HepG2 (cell line): ENCODE data around the gene ANKS1B. TPM values are rescaled to one million over a fixed set of nuclear protein-coding genes. Genes with fewer than 3 reads are reported as not detected.
A peak's percentile ranks its signal among the peaks of the same experiment; 100 is the strongest.

Experiments
- ATAC-seq: fragments of 200-7000 bp; cut with Tn5 transposase; 3 replicates; pipeline ENCODE4 v1.9.1; 2020; ENCODE audit warnings: mild to moderate bottlenecking, moderate library complexity
- BruUV-seq: library from RNA; stranded (reverse); fragments of 400-500 nt; replicated peaks from 2 replicates; lab custom pipeline; 2021; lab: Mats Ljungman, UMichigan
- CTCF ChIA-PET: fragments of 300-600 bp; formaldehyde crosslinking; extraction: SDS; loops from one replicate; lab custom pipeline; 2021; ENCODE audit warnings: low total read pairs, inconsistent platforms, low intra/inter-chr PET ratio; lab: Yijun Ruan, JAX
- POLR2A ChIA-PET: fragments of 350-600 bp; sonication (Branson Sonifier 250); formaldehyde crosslinking; loops from one replicate; lab custom pipeline; 2020; ENCODE audit warnings: antibody characterized with exemption, inconsistent platforms; lab: Yijun Ruan, JAX
- DNase-seq: peaks from one replicate; pipeline ENCODE4 v3.0.0-alpha.2; 2015; ENCODE audit warnings: low spot score
- FAIRE-seq: peaks from 3 replicates; lab custom pipeline; 2011; peaks lifted over from hg19 to GRCh38; lab: Jason Lieb, UNC
- H2AFZ ChIP-seq: one replicate; pipeline ENCODE4 v1.6.1; 2011; ENCODE audit warnings: low read length, inconsistent platforms
- H3K27ac ChIP-seq: fragments of 300-600 bp; 3 replicates; pipeline ENCODE4 v1.8.0; 2011; ENCODE audit warnings: mixed run types, mild to moderate bottlenecking, mixed read lengths, low read length, inconsistent platforms; ENCODE audit not compliant: insufficient read depth; ENCODE audit errors: extremely low read length
- H3K27me3 ChIP-seq, 2 experiments: fragments of 200-600 bp in 1 of 2; 2 replicates in 1 of 2; 3 replicates in 1 of 2; pipeline versions ENCODE4 v1.6.0 to v1.8.0; 2011; ENCODE audit warnings: low read length in 2 of 2, mild to moderate bottlenecking in 2 of 2, moderate library complexity in 2 of 2, inconsistent platforms in 1 of 2; ENCODE audit not compliant: insufficient read depth in 2 of 2, control insufficient read depth in 1 of 2
- H3K36me3 ChIP-seq, 2 experiments: fragments of 200-600 bp in 1 of 2; replicated peaks in 1 of 2; 2 replicates in 1 of 2; 3 replicates in 1 of 2; pipeline versions ENCODE4 v1.5.1 to v1.8.0; 2011; ENCODE audit warnings: low read length in 2 of 2, inconsistent platforms in 1 of 2; ENCODE audit not compliant: insufficient read depth in 2 of 2, control insufficient read depth in 1 of 2
- H3K4me1 ChIP-seq: 2 replicates; pipeline ENCODE4 v1.5.1; 2012; ENCODE audit warnings: low read length, inconsistent platforms; ENCODE audit not compliant: insufficient read depth
- H3K4me2 ChIP-seq: 2 replicates; pipeline ENCODE4 v1.6.0; 2011; ENCODE audit warnings: low read depth, low read length, inconsistent platforms
- H3K4me3 ChIP-seq, 3 experiments: fragments of 200-600 bp in 1 of 3; sonication (generic), shearing (Covaris generic) in 1 of 3; replicated peaks in 1 of 3; 2 replicates each; pipeline ENCODE4 v1.5.1; 2011 to 2016; ENCODE audit warnings: low read length in 3 of 3, inconsistent platforms in 2 of 3, low read depth in 2 of 3, mild to moderate bottlenecking in 2 of 3, control low read depth in 1 of 3, mixed read lengths in 1 of 3; ENCODE audit not compliant: insufficient read depth in 1 of 3
- H3K79me2 ChIP-seq: one replicate; pipeline ENCODE4 v1.6.1; 2011; ENCODE audit warnings: low read length, inconsistent platforms; ENCODE audit not compliant: insufficient read depth
- H3K9ac ChIP-seq: 2 replicates; pipeline ENCODE4 v1.6.0; 2011; ENCODE audit warnings: mild to moderate bottlenecking, low read depth, low read length, inconsistent platforms; ENCODE audit not compliant: insufficient read depth
- H3K9me3 ChIP-seq: 2 replicates; pipeline ENCODE4 v1.5.1; 2012; ENCODE audit warnings: mild to moderate bottlenecking, low read length
- H4K20me1 ChIP-seq: 2 replicates; pipeline ENCODE4 v1.6.0; 2011; ENCODE audit warnings: inconsistent platforms, mild to moderate bottlenecking, low read length, moderate library complexity; ENCODE audit not compliant: insufficient read depth
- ARID3A ChIP-seq: IDR thresholded peaks from 2 replicates; pipeline ENCODE4 v1.6.1; 2012; ENCODE audit warnings: low read depth, low read length, improper control_type of control experiment
- CEBPB ChIP-seq: IDR thresholded peaks from 2 replicates; pipeline ENCODE4 v1.6.1; 2011; ENCODE audit warnings: low read depth, low read length, improper control_type of control experiment, borderline replicate concordance
- KDM4B ChIP-seq: sonication (generic); formaldehyde crosslinking; IDR thresholded peaks from 2 replicates; pipeline ENCODE4 v1.4.0; 2020; ENCODE audit warnings: missing genetic modification reagents
- RFXAP ChIP-seq: sonication (generic); formaldehyde crosslinking; IDR thresholded peaks from 2 replicates; pipeline ENCODE4 v1.4.0; 2020; ENCODE audit warnings: missing genetic modification reagents, borderline replicate concordance
- ZBTB34 ChIP-seq: sonication (generic); formaldehyde crosslinking; IDR thresholded peaks from 2 replicates; pipeline ENCODE4 v1.8.0; 2022; ENCODE audit warnings: mild to moderate bottlenecking, missing genetic modification reagents
- ZFP36L2 ChIP-seq: sonication (generic); formaldehyde crosslinking; IDR thresholded peaks from 2 replicates; pipeline ENCODE4 v1.4.0; 2020; ENCODE audit warnings: missing genetic modification reagents
- ZNF451 ChIP-seq: sonication (generic); formaldehyde crosslinking; IDR thresholded peaks from 2 replicates; pipeline ENCODE4 v1.5.0; 2020; ENCODE audit warnings: mild to moderate bottlenecking, missing genetic modification reagents
- ZNF703 ChIP-seq: sonication (generic); formaldehyde crosslinking; IDR thresholded peaks from 2 replicates; pipeline ENCODE4 v1.5.1; 2020; ENCODE audit warnings: missing genetic modification reagents, mild to moderate bottlenecking, moderate library complexity, borderline replicate concordance
- ZNF780A ChIP-seq: sonication (generic); formaldehyde crosslinking; IDR thresholded peaks from 2 replicates; pipeline ENCODE4 v1.8.0; 2022; ENCODE audit warnings: mild to moderate bottlenecking, missing genetic modification reagents, moderate library complexity
- WGBS: methylation state at CpG from one replicate; pipeline ENCODE4 v1.1.6; 2017; ENCODE audit warnings: low lambda C conversion rate; 5-methylcytosine and 5-hydroxymethylcytosine counted together
- in situ Hi-C: cut with HindIII; loops from 2 replicates; pipeline ENCODE4 v1.10.0; 2017; ENCODE audit warnings: low pct_unique_long_range_greater_than_20kb; ENCODE audit not compliant: extremely low pct_ligation_motif_present
- intact Hi-C: fragments of 100-400 bp; cut with micrococcal nuclease; formaldehyde crosslinking; loops from one replicate; pipeline ENCODE4 v1.10.0; 2022; ENCODE audit not compliant: unreplicated experiment
- polyA plus RNA-seq, 8 experiments: library from polyadenylated mRNA; depleted of rRNA in 3 of 8; stranded (reverse) in 7 of 8; unstranded in 1 of 8; fragments of >200 nt; fragmentation: Illumina TruSeq in 4 of 8; extraction: Trizol in 4 of 8; gene quantifications; 2 replicates each; pipeline versions ENCODE4 v1.2.1 to v1.2.3, GENCODE V29; 2011 to 2016; ENCODE audit warnings: low read depth in 4 of 8, missing spikeins in 1 of 8, mixed read lengths in 1 of 8; ENCODE audit not compliant: insufficient read depth in 1 of 8
- total RNA-seq, 5 experiments: library from RNA; depleted of rRNA; stranded (reverse); fragments of >200 nt; fragmentation: Illumina TruSeq; extraction: Trizol; gene quantifications; 2 replicates each; pipeline ENCODE4 v1.2.3, GENCODE V29; 2016; ENCODE audit warnings: low read depth in 1 of 5

ANKS1B gene
- total and polyA plus RNA-seq, 2 of the 13 experiments (the other 11 are each of a cell fraction or from before 2014, with no cell fraction given), result 0.15 TPM; not detected in 1

- TF ChIP-seq RFXAP (no peak), CEBPB (peak; percentile 42; the same call in 1 of the 2 replicates)
- BruUV-seq, result no TSS peak
- no peak for FAIRE-seq
- no peaks in the 10 kb centered on the region for H3K4me1 ChIP-seq
- H3K27ac ChIP-seq, result no peak overlapping the region
- intact Hi-C loops (no loop called here), in situ Hi-C loops (no loop called here)
- H3K9me3 ChIP-seq, result no peaks in the 10 kb centered on the region
- no peaks in the 10 kb centered on the region for H3K27me3 ChIP-seq
- H3K4me3 ChIP-seq, result no peak overlapping the region
- no peaks in the 10 kb centered on the region for H4K20me1 ChIP-seq
- no peak overlapping the region for H2AFZ ChIP-seq
- H3K79me2 ChIP-seq, result no peaks in the 10 kb centered on the region
- no peak overlapping the region for H3K9ac ChIP-seq
- POLR2A ChIA-PET, result no interaction called here
- CTCF ChIA-PET, result no interaction called here
- no peak for DNase-seq
- H3K36me3 ChIP-seq, result no peaks in the 10 kb centered on the region
- no peak overlapping the region for H3K4me2 ChIP-seq
- ATAC-seq, result no peak
- 4% methylated on average over 1 of the region's 1 CpG for WGBS
Observed at GRCh38 chr12:99745121-99745520, 239.6 kb downstream of the ANKS1B start.

- Histone ChIP-seq H3K4me3 (no peak overlapping the region), H3K9me3 (no peaks in the 10 kb centered on the region), H2AFZ (no peak overlapping the region), H3K36me3 (no peaks in the 10 kb centered on the region), H3K4me1 (no peaks in the 10 kb centered on the region), H3K4me2 (no peak overlapping the region), H3K27me3 (no peaks in the 10 kb centered on the region; a peak in 1 of 5 replicates), H3K9ac (no peak overlapping the region), H3K79me2 (no peaks in the 10 kb centered on the region), H3K27ac (no peak overlapping the region), H4K20me1 (no peaks in the 10 kb centered on the region)
- ChIA-PET POLR2A (no interaction called here), CTCF (no interaction called here)
- no peak for ATAC-seq
- TF ChIP-seq ZNF780A (CRISPR knock-in tag) (no peak), ZBTB34 (CRISPR knock-in tag) (no peak), KDM4B (CRISPR knock-in tag) (no peak), ZNF451 (no peak), ZFP36L2 (no peak), ARID3A (no peak), ZNF703 (CRISPR knock-in tag) (no peak)
- no TSS peak for BruUV-seq
- in situ Hi-C loops, result no loop called here
- DNase-seq, result no peak
- no peak for FAIRE-seq
- intact Hi-C loops, result no loop called here
- WGBS, result 0% methylated on average over 1 of the region's 1 CpG
Observed at GRCh38 chr12:99736760-99737269, 247.9 kb downstream of the ANKS1B start.
